D721Med (cell line): ENCODE measurements around the gene PANK4.

Source experiments
- DNase-seq: peaks from one replicate; pipeline ENCODE4 v3.0.0; 2011; ENCODE audit warnings: low spot score; ENCODE audit not compliant: insufficient read length
- FAIRE-seq: peaks from 2 replicates; lab custom pipeline; 2011; peaks lifted over from hg19 to GRCh38; lab: Jason Lieb, UNC
- TF ChIP-seq, protein P1 (sequence below): IDR thresholded peaks from 2 replicates; pipeline ENCODE4 v1.5.1; 2012; ENCODE audit warnings: mild to moderate bottlenecking, control low read depth; ENCODE audit not compliant: insufficient read depth; ENCODE audit errors: missing control alignments

The PANK4 gene

DNA sequence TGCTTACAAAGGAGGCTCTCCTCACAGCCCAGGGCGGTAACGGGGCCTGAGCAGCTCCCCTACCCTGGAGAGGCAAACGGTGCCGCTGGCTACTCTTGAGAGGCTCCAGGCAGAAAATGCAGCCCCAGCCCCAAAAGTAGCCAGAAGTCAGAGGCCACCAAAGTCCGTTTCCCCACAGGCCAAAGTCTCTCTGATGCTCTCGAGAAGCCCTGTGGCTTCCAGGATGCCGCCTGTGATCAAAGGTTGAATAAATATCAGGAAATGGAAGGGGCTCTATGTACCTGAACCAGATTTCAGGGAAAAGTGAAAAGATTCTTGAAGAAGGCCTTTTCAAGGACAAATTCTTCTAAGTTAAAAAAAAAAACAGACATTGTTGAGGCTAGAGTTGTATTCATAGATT is 4.2 kb downstream of the PANK4 start:
- DNase-seq (no peak), FAIRE-seq (no peak)
- TF ChIP-seq, protein P1, sequence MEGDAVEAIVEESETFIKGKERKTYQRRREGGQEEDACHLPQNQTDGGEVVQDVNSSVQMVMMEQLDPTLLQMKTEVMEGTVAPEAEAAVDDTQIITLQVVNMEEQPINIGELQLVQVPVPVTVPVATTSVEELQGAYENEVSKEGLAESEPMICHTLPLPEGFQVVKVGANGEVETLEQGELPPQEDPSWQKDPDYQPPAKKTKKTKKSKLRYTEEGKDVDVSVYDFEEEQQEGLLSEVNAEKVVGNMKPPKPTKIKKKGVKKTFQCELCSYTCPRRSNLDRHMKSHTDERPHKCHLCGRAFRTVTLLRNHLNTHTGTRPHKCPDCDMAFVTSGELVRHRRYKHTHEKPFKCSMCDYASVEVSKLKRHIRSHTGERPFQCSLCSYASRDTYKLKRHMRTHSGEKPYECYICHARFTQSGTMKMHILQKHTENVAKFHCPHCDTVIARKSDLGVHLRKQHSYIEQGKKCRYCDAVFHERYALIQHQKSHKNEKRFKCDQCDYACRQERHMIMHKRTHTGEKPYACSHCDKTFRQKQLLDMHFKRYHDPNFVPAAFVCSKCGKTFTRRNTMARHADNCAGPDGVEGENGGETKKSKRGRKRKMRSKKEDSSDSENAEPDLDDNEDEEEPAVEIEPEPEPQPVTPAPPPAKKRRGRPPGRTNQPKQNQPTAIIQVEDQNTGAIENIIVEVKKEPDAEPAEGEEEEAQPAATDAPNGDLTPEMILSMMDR = no peak

DNA sequence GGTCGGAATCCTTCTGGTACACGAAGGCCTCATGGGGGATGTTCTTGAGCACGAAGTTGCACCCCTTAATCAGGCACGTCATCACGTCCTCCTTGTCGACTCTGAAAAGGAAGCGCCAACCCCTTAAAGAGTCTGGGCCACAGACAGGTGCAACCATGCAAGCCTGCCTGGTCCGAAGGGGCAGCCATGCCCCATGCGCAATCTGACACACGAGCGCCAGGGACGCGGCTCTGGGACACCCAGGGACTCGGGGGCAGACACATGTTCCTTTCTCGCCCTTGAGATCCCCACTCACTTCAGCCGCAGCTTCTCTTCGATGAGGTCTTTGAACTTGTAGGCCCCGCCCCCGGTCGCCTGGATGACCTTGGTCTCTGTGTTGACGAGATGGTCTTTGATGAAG is 5.6 kb downstream of the PANK4 start:
- no peak for FAIRE-seq
- TF ChIP-seq, protein P1 = no peak
- no peak for DNase-seq

DNA sequence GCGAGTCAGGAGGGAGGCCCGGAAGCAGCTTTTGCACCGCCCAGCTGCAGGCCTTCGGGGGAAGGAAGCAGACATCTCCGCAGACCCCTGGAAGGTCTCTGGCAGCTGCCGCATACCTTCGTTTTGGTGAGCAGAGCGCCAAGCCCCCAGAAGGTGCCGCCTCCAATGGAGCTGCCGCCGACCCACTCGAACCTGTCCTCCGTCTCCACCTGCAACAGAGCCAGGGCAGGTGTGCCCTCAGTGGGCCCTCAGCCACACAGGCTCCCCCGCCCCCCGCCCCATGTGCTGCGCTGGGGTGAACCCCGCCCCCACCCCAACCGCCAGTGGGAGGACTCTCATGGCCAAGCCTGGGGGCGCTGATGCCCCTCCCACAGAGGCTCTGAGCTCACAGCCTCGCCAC is 6.2 kb downstream of the PANK4 start:
- FAIRE-seq = no peak
- no peak for DNase-seq
- TF ChIP-seq, protein P1 = no peak

DNA sequence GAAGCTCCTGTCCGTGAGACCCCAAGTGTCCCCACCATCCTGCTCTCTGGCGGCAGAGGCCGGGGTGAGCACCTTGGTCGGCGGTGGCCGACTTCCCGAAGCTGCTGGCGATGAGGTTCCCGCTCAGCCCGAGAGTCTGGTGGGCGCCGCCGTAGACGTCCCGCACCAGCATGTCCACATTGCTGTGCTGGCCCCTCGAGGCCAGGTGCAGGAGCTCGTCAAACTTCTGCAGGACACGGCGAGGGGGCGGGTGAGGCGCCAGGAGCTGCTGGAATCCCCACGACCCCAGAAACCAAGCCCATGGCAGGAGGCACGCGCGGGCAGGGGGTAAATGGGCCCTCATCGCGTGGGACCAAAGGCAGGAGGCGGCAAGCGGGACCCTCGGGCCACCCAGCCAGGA is 6.7 kb downstream of the PANK4 start:
- TF ChIP-seq, protein P1 = no peak
- no peak for FAIRE-seq

DNA sequence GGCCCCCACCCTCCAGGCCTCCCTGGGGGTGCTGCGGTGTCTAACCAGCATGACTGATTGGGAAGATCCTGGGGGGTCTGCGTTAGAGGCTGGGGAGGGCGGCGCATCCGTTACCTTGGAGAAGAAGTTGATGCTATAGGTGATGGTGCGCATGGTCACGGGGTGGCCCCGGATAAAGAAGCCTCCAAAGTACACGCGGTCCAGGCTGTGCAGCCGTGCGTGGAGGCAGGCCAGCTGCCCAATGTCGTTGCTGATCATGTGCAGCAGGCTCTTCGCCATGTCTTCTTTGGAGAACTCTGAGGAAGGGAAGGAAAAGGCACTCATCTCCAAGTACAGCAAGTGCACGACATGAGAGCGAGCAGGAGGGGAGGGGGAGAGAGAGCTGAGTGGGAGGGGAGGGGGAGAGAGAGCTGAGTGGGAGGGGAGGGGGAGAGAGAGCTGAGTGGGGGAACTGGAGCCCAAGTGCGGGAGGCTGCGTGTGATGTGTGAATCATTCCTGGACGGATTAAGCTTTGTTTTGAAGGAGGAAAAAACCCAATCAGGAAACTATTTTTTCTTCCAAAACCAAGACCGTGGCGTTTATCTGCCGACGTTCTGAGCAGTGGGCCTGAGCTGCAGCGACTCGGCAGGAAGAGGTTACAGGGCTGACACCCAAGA is 7.2 kb downstream of the PANK4 start:
- FAIRE-seq (no peak), DNase-seq (no peak)
- TF ChIP-seq, protein P1 = no peak

More for the DNA sequence above, 6.7 kb downstream of the PANK4 start:
- DNase-seq = no peak

DNA sequence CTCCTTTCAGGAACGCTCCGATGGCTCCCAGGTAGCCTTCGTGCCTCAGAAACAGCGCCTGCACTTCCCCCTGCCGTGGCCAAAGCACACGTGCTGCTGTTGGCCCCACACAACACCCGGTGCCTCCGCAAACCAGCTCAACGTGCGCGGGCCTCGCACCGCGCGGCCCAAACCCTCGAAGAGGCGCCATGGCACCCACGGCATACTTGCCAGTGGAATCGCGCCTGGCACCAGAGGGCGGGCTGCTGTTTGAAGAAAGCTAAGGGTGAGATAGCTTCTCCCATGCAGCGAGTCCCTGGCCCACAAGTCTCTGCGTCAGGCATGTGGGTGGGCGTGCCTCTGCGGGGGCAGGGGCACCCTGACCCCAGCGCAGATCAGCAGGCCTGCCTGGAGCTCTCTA is 7.9 kb downstream of the PANK4 start:
- TF ChIP-seq, protein P1 = no peak
- FAIRE-seq (no peak), DNase-seq (no peak)

DNA sequence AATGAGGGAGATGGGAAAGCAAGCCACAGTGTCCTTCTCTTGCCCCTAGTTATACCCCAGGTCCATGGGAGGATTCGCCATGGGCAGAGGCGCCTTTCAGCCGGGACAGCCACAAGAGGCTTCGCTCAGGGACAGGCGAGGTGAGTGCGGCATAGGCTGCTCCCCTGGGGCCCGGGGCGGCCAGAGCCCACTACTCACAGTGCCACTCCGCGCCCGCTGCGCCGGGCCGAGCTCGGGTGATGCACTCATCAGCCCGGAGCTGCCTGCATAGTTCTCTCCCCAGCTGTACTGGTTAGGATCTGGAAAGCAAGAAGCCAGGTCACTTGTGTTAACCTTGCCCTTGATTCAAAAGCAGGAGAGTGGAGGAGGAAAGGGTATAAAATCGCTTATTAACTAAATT is 8.4 kb downstream of the PANK4 start:
- TF ChIP-seq, protein P1 = no peak
- DNase-seq (no peak), FAIRE-seq (no peak)
